ENCODE data around the gene GLIS1. TPM values are rescaled to one million over a fixed set of nuclear protein-coding genes. Genes with fewer than 3 reads are reported as not detected.

Gene GLIS1
- total RNA-seq, 1 experiment from 2014 or later: 0.28 TPM

- no peak overlapping the region for H3K18ac ChIP-seq (ENCODE audit: insufficient read length, low read depth, low read length)
Observed at GRCh38 chr1:53715478-53715877, 23.5 kb downstream of the GLIS1 start.

More at GRCh38 chr1:53715478-53715877, 23.5 kb downstream of the GLIS1 start:
- Mint-ChIP-seq H3K27ac (no peak overlapping the region), H3K27me3 (ENCODE audit: low read depth) (peaks cover 11% of the 10 kb centered on the region), H3K36me3 (ENCODE audit: insufficient read depth in 1 of 3, low read depth in 3 of 3) (no peaks in the 10 kb centered on the region), H3K4me1 (peaks cover 0 to 12% of the 10 kb centered on the region in 2 experiments; a peak in 3 of 4 replicates), H3K9me3 (peaks cover 0 to 3% of the 10 kb centered on the region in 2 experiments; a peak in 3 of 5 replicates), H3K4me3 (no peak overlapping the region)
- H2AFZ ChIP-seq (ENCODE audit: low read length): no peak overlapping the region
- no peak overlapping the region for H4K5ac ChIP-seq (ENCODE audit: insufficient read length, low read depth, low read length)
- no peaks in the 10 kb centered on the region; the same call in 1 of the 2 replicates for H3K4me1 ChIP-seq (ENCODE audit: insufficient read depth, low read length)
- peak; percentile 74 for TF ChIP-seq CTCF (conservative IDR thresholded peaks at IDR 0.05)
- H3K23ac ChIP-seq (ENCODE audit: insufficient read length, low read depth, low read length): no peak overlapping the region
- no peak overlapping the region for H3K56ac ChIP-seq (ENCODE audit: insufficient read length, low read depth, low read length)
- no peak overlapping the region for H2AK5ac ChIP-seq (ENCODE audit: insufficient read length, low read length)
- WGBS (ENCODE audit: extremely low coverage, insufficient read length, low lambda C conversion rate): no CpG with 5 or more reads among the region's 11 CpGs
- H3K79me2 ChIP-seq (ENCODE audit: insufficient read depth, low read length): no peaks in the 10 kb centered on the region
- H3K9ac ChIP-seq (ENCODE audit: extremely low read depth, insufficient read length, low read length): no peak overlapping the region
- peak; percentile 85 for DNase-seq
- H2BK20ac ChIP-seq (ENCODE audit: low read depth, low read length, poor library complexity, severe bottlenecking): no peak overlapping the region
- no peak overlapping the region for H3K27ac ChIP-seq (ENCODE audit: insufficient read length, low read depth, low read length)
- H3K4me2 ChIP-seq (ENCODE audit: insufficient read depth, insufficient read length, low read length): no peak overlapping the region
- no peak overlapping the region for H4K91ac ChIP-seq (ENCODE audit: insufficient read length, low read depth, low read length)
- H3T11ph ChIP-seq (ENCODE audit: low read length): no peak overlapping the region
- H3K4ac ChIP-seq (ENCODE audit: low read depth, low read length): no peak overlapping the region
- H2BK5ac ChIP-seq (ENCODE audit: insufficient read length, low read length): no peak overlapping the region
- H4K20me1 ChIP-seq (ENCODE audit: control insufficient read depth, insufficient read depth, insufficient read length): no peaks in the 10 kb centered on the region
- H3K9me3 ChIP-seq (ENCODE audit: control insufficient read depth, low read depth, low read length): no peaks in the 10 kb centered on the region
- H3K79me1 ChIP-seq (ENCODE audit: insufficient read depth, low read depth, low read length, poor library complexity, severe bottlenecking): no peaks in the 10 kb centered on the region
- H4K8ac ChIP-seq (replicated peaks; ENCODE audit: insufficient read length, low read depth, low read length): no peak overlapping the region
- H2BK12ac ChIP-seq (ENCODE audit: insufficient read length, low read depth, low read length): no peak overlapping the region
- H3K27me3 ChIP-seq (ENCODE audit: insufficient read depth, low read length): no peaks in the 10 kb centered on the region
- H2BK120ac ChIP-seq (ENCODE audit: low read depth, low read length, poor library complexity, severe bottlenecking): no peak overlapping the region
- H3K14ac ChIP-seq (ENCODE audit: insufficient read depth, low read length): no peak overlapping the region
- no peak overlapping the region for H2BK15ac ChIP-seq (ENCODE audit: low read depth, low read length)
- H3K23me2 ChIP-seq (ENCODE audit: insufficient read length, low read depth, low read length, poor library complexity, severe bottlenecking): no peaks in the 10 kb centered on the region
